WTC11 (cell line): ENCODE data around the gene NDUFS4.

Experiments used
- CREB1 ChIP-seq: sonication (generic); formaldehyde crosslinking; IDR thresholded peaks from 2 replicates; pipeline ENCODE4 v1.8.0; 2023; ENCODE audit warnings: mild to moderate bottlenecking, missing genetic modification reagents
- FOXP1 ChIP-seq: sonication (generic); formaldehyde crosslinking; IDR thresholded peaks from 2 replicates; pipeline ENCODE4 v1.8.0; 2022; ENCODE audit warnings: missing genetic modification reagents, mild to moderate bottlenecking, moderate library complexity, borderline replicate concordance
- TEAD4 ChIP-seq: sonication (generic); formaldehyde crosslinking; IDR thresholded peaks from 2 replicates; pipeline ENCODE4 v1.8.0; 2022; ENCODE audit warnings: mild to moderate bottlenecking, missing genetic modification reagents
- ZNF121 ChIP-seq: sonication (generic); formaldehyde crosslinking; IDR thresholded peaks from 2 replicates; pipeline ENCODE4 v1.8.0; 2023; ENCODE audit warnings: missing genetic modification reagents
- TF ChIP-seq, protein P1 (sequence below): fragments of 200-600 bp; IDR thresholded peaks from 2 replicates; pipeline ENCODE4 v1.8.0; 2022; ENCODE audit warnings: antibody characterized with exemption
- TF ChIP-seq, protein P2 (sequence below): sonication (generic); formaldehyde crosslinking; IDR thresholded peaks from 2 replicates; pipeline ENCODE4 v1.8.1; 2022; ENCODE audit warnings: mild to moderate bottlenecking, missing genetic modification reagents, moderate library complexity, borderline replicate concordance
- TF ChIP-seq, protein P3 (sequence below): sonication (generic); formaldehyde crosslinking; IDR thresholded peaks from 2 replicates; pipeline ENCODE4 v1.8.0; 2022; ENCODE audit warnings: mild to moderate bottlenecking, missing genetic modification reagents
- TF ChIP-seq, protein P4 (sequence below): sonication (generic); formaldehyde crosslinking; IDR thresholded peaks from 2 replicates; pipeline ENCODE4 v1.8.1; 2023; ENCODE audit warnings: mild to moderate bottlenecking, missing genetic modification reagents, borderline replicate concordance
- TF ChIP-seq, protein P5 (sequence below): sonication (generic); formaldehyde crosslinking; IDR thresholded peaks from 2 replicates; pipeline ENCODE4 v1.8.0; 2022; ENCODE audit warnings: mild to moderate bottlenecking, missing genetic modification reagents
- TF ChIP-seq, protein P6 (sequence below): sonication (generic); formaldehyde crosslinking; IDR thresholded peaks from 2 replicates; pipeline ENCODE4 v1.8.0; 2023; ENCODE audit warnings: missing genetic modification reagents

DNA sequence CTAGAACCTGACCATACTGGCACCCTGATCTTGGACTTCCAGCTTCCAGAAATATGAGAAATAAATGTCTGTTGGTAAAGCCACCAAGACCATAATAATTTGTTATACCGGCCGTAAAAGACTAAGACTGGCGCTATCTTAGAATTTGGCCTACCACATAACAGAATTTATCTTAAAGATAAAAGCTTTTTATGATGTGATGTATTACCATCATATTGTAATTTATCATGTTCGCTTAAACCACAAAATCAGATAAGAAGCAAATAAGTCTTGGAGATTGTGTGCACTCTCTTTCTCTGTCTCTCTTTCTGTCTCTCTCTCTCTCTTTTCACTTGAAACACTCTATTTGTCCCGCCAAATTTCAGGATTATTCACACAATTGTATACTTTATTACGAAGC, 44.5 kb upstream of the NDUFS4 start:
- TF ChIP-seq, protein P1, sequence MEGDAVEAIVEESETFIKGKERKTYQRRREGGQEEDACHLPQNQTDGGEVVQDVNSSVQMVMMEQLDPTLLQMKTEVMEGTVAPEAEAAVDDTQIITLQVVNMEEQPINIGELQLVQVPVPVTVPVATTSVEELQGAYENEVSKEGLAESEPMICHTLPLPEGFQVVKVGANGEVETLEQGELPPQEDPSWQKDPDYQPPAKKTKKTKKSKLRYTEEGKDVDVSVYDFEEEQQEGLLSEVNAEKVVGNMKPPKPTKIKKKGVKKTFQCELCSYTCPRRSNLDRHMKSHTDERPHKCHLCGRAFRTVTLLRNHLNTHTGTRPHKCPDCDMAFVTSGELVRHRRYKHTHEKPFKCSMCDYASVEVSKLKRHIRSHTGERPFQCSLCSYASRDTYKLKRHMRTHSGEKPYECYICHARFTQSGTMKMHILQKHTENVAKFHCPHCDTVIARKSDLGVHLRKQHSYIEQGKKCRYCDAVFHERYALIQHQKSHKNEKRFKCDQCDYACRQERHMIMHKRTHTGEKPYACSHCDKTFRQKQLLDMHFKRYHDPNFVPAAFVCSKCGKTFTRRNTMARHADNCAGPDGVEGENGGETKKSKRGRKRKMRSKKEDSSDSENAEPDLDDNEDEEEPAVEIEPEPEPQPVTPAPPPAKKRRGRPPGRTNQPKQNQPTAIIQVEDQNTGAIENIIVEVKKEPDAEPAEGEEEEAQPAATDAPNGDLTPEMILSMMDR = no peak
- TF ChIP-seq, protein P2, sequence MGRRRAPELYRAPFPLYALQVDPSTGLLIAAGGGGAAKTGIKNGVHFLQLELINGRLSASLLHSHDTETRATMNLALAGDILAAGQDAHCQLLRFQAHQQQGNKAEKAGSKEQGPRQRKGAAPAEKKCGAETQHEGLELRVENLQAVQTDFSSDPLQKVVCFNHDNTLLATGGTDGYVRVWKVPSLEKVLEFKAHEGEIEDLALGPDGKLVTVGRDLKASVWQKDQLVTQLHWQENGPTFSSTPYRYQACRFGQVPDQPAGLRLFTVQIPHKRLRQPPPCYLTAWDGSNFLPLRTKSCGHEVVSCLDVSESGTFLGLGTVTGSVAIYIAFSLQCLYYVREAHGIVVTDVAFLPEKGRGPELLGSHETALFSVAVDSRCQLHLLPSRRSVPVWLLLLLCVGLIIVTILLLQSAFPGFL (CRISPR knock-in tag) = no peak
- TF ChIP-seq FOXP1 (no peak), ZNF121 (CRISPR knock-in tag) (no peak), CREB1 (CRISPR knock-in tag) (no peak), TEAD4 (no peak)
- TF ChIP-seq, protein P3, sequence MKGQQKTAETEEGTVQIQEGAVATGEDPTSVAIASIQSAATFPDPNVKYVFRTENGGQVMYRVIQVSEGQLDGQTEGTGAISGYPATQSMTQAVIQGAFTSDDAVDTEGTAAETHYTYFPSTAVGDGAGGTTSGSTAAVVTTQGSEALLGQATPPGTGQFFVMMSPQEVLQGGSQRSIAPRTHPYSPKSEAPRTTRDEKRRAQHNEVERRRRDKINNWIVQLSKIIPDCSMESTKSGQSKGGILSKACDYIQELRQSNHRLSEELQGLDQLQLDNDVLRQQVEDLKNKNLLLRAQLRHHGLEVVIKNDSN = no peak
- TF ChIP-seq, protein P4, sequence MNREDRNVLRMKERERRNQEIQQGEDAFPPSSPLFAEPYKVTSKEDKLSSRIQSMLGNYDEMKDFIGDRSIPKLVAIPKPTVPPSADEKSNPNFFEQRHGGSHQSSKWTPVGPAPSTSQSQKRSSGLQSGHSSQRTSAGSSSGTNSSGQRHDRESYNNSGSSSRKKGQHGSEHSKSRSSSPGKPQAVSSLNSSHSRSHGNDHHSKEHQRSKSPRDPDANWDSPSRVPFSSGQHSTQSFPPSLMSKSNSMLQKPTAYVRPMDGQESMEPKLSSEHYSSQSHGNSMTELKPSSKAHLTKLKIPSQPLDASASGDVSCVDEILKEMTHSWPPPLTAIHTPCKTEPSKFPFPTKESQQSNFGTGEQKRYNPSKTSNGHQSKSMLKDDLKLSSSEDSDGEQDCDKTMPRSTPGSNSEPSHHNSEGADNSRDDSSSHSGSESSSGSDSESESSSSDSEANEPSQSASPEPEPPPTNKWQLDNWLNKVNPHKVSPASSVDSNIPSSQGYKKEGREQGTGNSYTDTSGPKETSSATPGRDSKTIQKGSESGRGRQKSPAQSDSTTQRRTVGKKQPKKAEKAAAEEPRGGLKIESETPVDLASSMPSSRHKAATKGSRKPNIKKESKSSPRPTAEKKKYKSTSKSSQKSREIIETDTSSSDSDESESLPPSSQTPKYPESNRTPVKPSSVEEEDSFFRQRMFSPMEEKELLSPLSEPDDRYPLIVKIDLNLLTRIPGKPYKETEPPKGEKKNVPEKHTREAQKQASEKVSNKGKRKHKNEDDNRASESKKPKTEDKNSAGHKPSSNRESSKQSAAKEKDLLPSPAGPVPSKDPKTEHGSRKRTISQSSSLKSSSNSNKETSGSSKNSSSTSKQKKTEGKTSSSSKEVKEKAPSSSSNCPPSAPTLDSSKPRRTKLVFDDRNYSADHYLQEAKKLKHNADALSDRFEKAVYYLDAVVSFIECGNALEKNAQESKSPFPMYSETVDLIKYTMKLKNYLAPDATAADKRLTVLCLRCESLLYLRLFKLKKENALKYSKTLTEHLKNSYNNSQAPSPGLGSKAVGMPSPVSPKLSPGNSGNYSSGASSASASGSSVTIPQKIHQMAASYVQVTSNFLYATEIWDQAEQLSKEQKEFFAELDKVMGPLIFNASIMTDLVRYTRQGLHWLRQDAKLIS (CRISPR knock-in tag) = no peak
- TF ChIP-seq, protein P5, sequence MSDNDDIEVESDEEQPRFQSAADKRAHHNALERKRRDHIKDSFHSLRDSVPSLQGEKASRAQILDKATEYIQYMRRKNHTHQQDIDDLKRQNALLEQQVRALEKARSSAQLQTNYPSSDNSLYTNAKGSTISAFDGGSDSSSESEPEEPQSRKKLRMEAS (CRISPR knock-in tag) = no peak
- TF ChIP-seq, protein P6, sequence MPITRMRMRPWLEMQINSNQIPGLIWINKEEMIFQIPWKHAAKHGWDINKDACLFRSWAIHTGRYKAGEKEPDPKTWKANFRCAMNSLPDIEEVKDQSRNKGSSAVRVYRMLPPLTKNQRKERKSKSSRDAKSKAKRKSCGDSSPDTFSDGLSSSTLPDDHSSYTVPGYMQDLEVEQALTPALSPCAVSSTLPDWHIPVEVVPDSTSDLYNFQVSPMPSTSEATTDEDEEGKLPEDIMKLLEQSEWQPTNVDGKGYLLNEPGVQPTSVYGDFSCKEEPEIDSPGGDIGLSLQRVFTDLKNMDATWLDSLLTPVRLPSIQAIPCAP (CRISPR knock-in tag) = no peak
